HepG2 (cell line): Measurements from ENCODE around the gene CMIP. TPM values are rescaled to one million over a fixed set of nuclear protein-coding genes. Genes with fewer than 3 reads are reported as not detected.

ENCODE experiments used
- ADNP ChIP-seq: sonication (generic); formaldehyde crosslinking; IDR thresholded peaks from 2 replicates; pipeline ENCODE4 v1.4.0; 2020; ENCODE audit warnings: missing genetic modification reagents
- HINFP ChIP-seq: sonication (generic); formaldehyde crosslinking; IDR thresholded peaks from 2 replicates; pipeline ENCODE4 v1.4.0; 2020; ENCODE audit warnings: low read depth, mild to moderate bottlenecking, missing genetic modification reagents
- KDM1A ChIP-seq: IDR thresholded peaks from 2 replicates; pipeline ENCODE4 v1.6.1; 2016; ENCODE audit warnings: missing compliant biosample characterization
- MYNN ChIP-seq: sonication (generic); formaldehyde crosslinking; IDR thresholded peaks from 2 replicates; pipeline ENCODE4 v1.4.0; 2020; ENCODE audit warnings: mild to moderate bottlenecking, low read depth, missing genetic modification reagents
- NFIC ChIP-seq: IDR thresholded peaks from 2 replicates; pipeline ENCODE4 v1.6.1; 2012; ENCODE audit warnings: mild to moderate bottlenecking, low read length, inconsistent platforms
- NPAS2 ChIP-seq: sonication (generic); formaldehyde crosslinking; IDR thresholded peaks from 2 replicates; pipeline ENCODE4 v1.8.0; 2022; ENCODE audit warnings: mild to moderate bottlenecking, missing genetic modification reagents, borderline replicate concordance
- NR1H2 ChIP-seq: sonication (generic); formaldehyde crosslinking; IDR thresholded peaks from 2 replicates; pipeline ENCODE4 v1.8.1; 2022; ENCODE audit warnings: low read depth, missing genetic modification reagents, borderline replicate concordance
- ONECUT2 ChIP-seq: sonication (generic); formaldehyde crosslinking; IDR thresholded peaks from 2 replicates; pipeline ENCODE4 v1.4.0; 2020; ENCODE audit warnings: missing genetic modification reagents
- POGZ ChIP-seq: sonication (generic); formaldehyde crosslinking; IDR thresholded peaks from 2 replicates; pipeline ENCODE4 v1.4.0; 2020; ENCODE audit warnings: mild to moderate bottlenecking, missing genetic modification reagents
- RBFOX2 ChIP-seq: fragments of 200-400 bp; formaldehyde crosslinking; IDR thresholded peaks from 2 replicates; pipeline ENCODE4 v1.6.1; 2017; ENCODE audit warnings: low read depth, mild to moderate bottlenecking, low read length
- THAP7 ChIP-seq: sonication (generic); formaldehyde crosslinking; IDR thresholded peaks from 2 replicates; pipeline ENCODE4 v1.8.1; 2023; ENCODE audit warnings: mild to moderate bottlenecking, missing genetic modification reagents
- TMF1 ChIP-seq: sonication (generic); formaldehyde crosslinking; IDR thresholded peaks from 2 replicates; pipeline ENCODE4 v1.8.1; 2022; ENCODE audit warnings: low read depth, missing genetic modification reagents
- ZKSCAN1 ChIP-seq: fragments of 150-350 bp; IDR thresholded peaks from 2 replicates; pipeline ENCODE4 v1.6.1; 2014; ENCODE audit warnings: low read length
- ZNF101 ChIP-seq: sonication (generic); formaldehyde crosslinking; IDR thresholded peaks from 2 replicates; pipeline ENCODE4 v1.4.0; 2020; ENCODE audit warnings: mild to moderate bottlenecking, low read depth, missing genetic modification reagents, borderline replicate concordance
- ZNF12 ChIP-seq: sonication (generic); formaldehyde crosslinking; IDR thresholded peaks from 2 replicates; pipeline ENCODE4 v1.5.0; 2020; ENCODE audit warnings: missing genetic modification reagents
- ZNF703 ChIP-seq: sonication (generic); formaldehyde crosslinking; IDR thresholded peaks from 2 replicates; pipeline ENCODE4 v1.5.1; 2020; ENCODE audit warnings: missing genetic modification reagents, mild to moderate bottlenecking, moderate library complexity, borderline replicate concordance
- ZNF761 ChIP-seq: sonication (generic); formaldehyde crosslinking; conservative IDR thresholded peaks from 2 replicates; pipeline ENCODE4 v1.4.0; 2020; ENCODE audit warnings: mild to moderate bottlenecking, missing genetic modification reagents
- ZNF790 ChIP-seq: sonication (generic); formaldehyde crosslinking; IDR thresholded peaks from 2 replicates; pipeline ENCODE4 v1.8.0; 2022; ENCODE audit warnings: missing genetic modification reagents, mild to moderate bottlenecking, borderline replicate concordance
- ZNF879 ChIP-seq: sonication (generic); formaldehyde crosslinking; IDR thresholded peaks from 2 replicates; pipeline ENCODE4 v1.8.1; 2023; ENCODE audit warnings: missing genetic modification reagents
- ZSCAN12 ChIP-seq: sonication (generic); formaldehyde crosslinking; IDR thresholded peaks from 2 replicates; pipeline ENCODE4 v1.9.0; 2021; ENCODE audit warnings: mild to moderate bottlenecking, missing genetic modification reagents
- ZSCAN5A ChIP-seq: sonication (generic); formaldehyde crosslinking; IDR thresholded peaks from 2 replicates; pipeline ENCODE4 v1.8.0; 2022; ENCODE audit warnings: mild to moderate bottlenecking, missing genetic modification reagents, borderline replicate concordance
- polyA plus RNA-seq, 8 experiments: library from polyadenylated mRNA; depleted of rRNA in 3 of 8; stranded (reverse) in 7 of 8; unstranded in 1 of 8; fragments of >200 nt; fragmentation: Illumina TruSeq in 4 of 8; extraction: Trizol in 4 of 8; gene quantifications; 2 replicates each; pipeline versions ENCODE4 v1.2.1 to v1.2.3, GENCODE V29; 2011 to 2016; ENCODE audit warnings: low read depth in 4 of 8, missing spikeins in 1 of 8, mixed read lengths in 1 of 8; ENCODE audit not compliant: insufficient read depth in 1 of 8
- total RNA-seq, 5 experiments: library from RNA; depleted of rRNA; stranded (reverse); fragments of >200 nt; fragmentation: Illumina TruSeq; extraction: Trizol; gene quantifications; 2 replicates each; pipeline ENCODE4 v1.2.3, GENCODE V29; 2016; ENCODE audit warnings: low read depth in 1 of 5
- TF ChIP-seq, protein P1 (sequence below): sonication (generic); formaldehyde crosslinking; IDR thresholded peaks from 2 replicates; pipeline ENCODE4 v1.8.0; 2022; ENCODE audit warnings: missing genetic modification reagents, low read depth, mild to moderate bottlenecking, borderline replicate concordance
- TF ChIP-seq, protein P2 (sequence below): sonication (generic); formaldehyde crosslinking; IDR thresholded peaks from 2 replicates; pipeline ENCODE4 v1.4.0; 2020; ENCODE audit warnings: missing genetic modification reagents

Gene CMIP
- total and polyA plus RNA-seq, 2 of the 13 experiments (the other 11 are each of a cell fraction or from before 2014, with no cell fraction given): 10.9 to 18.1 TPM

DNA sequence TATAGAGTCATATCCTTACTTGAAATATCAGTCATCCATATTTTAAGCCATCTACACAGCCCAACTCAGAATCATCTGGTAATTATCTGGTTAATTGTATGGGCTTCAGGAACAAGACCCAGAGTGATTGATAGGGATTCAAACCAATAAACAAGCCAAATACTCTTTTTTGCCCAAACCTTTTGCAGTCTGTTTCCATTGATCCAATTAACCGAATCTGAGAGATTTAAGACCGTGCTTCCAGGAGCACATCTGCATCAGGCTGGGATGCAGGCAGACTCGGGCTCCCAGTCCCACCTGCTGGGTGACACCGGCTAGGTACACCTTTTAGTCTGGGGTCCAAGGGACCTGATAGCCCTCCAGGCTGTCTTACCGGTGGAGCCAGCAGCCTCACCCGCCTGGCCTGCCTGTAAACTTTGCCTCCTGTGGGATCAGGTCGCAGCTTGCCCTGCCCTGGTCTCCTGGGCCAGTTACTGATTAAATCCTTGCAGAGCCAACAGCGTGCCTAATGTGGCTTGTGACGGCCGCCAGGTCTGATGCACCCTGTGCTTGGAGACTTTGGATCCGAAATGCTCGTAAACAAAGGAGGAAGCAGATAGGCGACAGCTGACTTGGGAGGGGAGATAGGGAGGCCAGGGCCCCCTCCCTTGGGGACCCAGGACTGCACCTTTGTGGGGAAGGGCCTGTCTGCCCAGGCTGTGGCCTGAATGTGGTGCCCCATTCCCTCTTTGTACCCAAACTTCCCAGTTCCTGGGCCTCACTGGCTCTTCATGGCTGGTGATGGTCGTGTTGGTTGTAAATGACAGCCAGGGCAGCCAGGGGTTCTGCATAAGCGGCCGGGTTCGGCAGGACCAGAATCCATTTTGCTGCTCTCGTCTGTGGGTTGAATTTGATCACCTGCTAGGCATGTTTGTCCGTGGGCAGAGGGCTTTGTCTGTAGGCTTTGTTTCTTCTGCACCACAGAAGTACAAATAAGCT lies 3.8 kb downstream of the CMIP start (continued):
- TF ChIP-seq ADNP (CRISPR knock-in tag) (no peak), ZNF703 (CRISPR knock-in tag) (0 out of 2 replicates have a peak, but pooled peaks have one; percentile 20), MYNN (CRISPR knock-in tag) (no peak; the same call in 1 of the 2 replicates), ZKSCAN1 (no peak), ZNF790 (CRISPR knock-in tag) (peak; percentile 95; the same call in 1 of the 2 replicates), ZNF879 (CRISPR knock-in tag) (no peak), TMF1 (no peak), ZNF761 (peak; percentile 79; the same call in 1 of the 2 replicates), ONECUT2 (CRISPR knock-in tag) (peak; percentile 28; the same call in 1 of the 2 replicates), POGZ (peak; percentile 77), ZSCAN5A (CRISPR knock-in tag) (no peak; the same call in 1 of the 2 replicates), NFIC (0 out of 2 replicates have a peak, but pooled peaks have one; percentile 36), NPAS2 (CRISPR knock-in tag) (no peak), ZNF12 (peak; percentile 64; the same call in 1 of the 2 replicates), ZSCAN12 (CRISPR knock-in tag) (no peak), ZNF101 (CRISPR knock-in tag) (no peak; the same call in 1 of the 2 replicates), KDM1A (no peak), THAP7 (CRISPR knock-in tag) (peak; percentile 88), RBFOX2 (peak; percentile 82), HINFP (CRISPR knock-in tag) (peak; percentile 43), NR1H2 (CRISPR knock-in tag) (no peak)
- TF ChIP-seq, protein P1, sequence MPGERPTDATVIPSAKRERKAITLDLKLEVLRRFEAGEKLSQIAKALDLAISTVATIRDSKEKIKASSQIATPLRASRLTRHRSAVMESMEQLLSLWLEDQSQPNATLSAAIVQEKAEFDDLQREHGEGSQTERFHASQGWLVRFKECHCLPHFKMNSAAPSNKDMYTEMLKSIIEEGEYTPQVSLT (CRISPR knock-in tag): 0 out of 2 replicates have a peak, but pooled peaks have one; percentile 41
- TF ChIP-seq, protein P2, sequence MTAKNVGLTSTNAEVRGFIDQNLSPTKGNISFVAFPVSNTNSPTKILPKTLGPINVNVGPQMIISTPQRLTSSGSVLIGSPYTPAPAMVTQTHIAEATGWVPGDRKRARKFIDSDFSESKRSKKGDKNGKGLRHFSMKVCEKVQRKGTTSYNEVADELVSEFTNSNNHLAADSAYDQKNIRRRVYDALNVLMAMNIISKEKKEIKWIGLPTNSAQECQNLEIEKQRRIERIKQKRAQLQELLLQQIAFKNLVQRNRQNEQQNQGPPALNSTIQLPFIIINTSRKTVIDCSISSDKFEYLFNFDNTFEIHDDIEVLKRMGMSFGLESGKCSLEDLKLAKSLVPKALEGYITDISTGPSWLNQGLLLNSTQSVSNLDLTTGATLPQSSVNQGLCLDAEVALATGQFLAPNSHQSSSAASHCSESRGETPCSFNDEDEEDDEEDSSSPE: peak; percentile 84
